Kidney (tissue), 14 donors: ENCODE measurements around the gene KLK7. TPM values are rescaled to one million over a fixed set of nuclear protein-coding genes. Genes with fewer than 3 reads are reported as not detected.
A peak's percentile ranks its signal among the peaks of the same experiment; 100 is the strongest.

ENCODE experiments used
- DNase-seq, 5 donors: peaks; one replicate each; pipeline ENCODE4 v3.0.0-alpha.2; 2013 to 2020
- FAIRE-seq: peaks from 2 replicates; lab custom pipeline; 2012; peaks lifted over from hg19 to GRCh38; lab: Jason Lieb, UNC
- H3K27ac ChIP-seq, 2 donors: one replicate each; pipeline ENCODE4 v1.7.0; 2013; ENCODE audit warnings: low read depth in 2 of 2, low read length in 2 of 2, inconsistent platforms in 1 of 2
- H3K27me3 ChIP-seq: one replicate; pipeline ENCODE4 v1.7.1; 2013; ENCODE audit warnings: low read length, inconsistent platforms; ENCODE audit not compliant: control insufficient read depth, insufficient read depth
- H3K36me3 ChIP-seq, 3 donors: one replicate each; pipeline versions ENCODE4 v1.7.0 to v1.7.1; 2013; ENCODE audit warnings: low read length in 3 of 3, control low read depth in 1 of 3, inconsistent platforms in 1 of 3; ENCODE audit not compliant: insufficient read depth in 3 of 3, control insufficient read depth in 2 of 3
- H3K4me1 ChIP-seq, 3 donors: one replicate each; pipeline versions ENCODE4 v1.7.0 to v1.7.1; 2013; ENCODE audit warnings: low read length in 3 of 3, inconsistent platforms in 1 of 3, low read depth in 1 of 3; ENCODE audit not compliant: control insufficient read depth in 2 of 3, insufficient read depth in 2 of 3
- H3K4me3 ChIP-seq, 3 donors: one replicate each; pipeline versions ENCODE4 v1.7.0 to v1.8.1; 2013; ENCODE audit warnings: low read length in 3 of 3, control low read depth in 1 of 3, inconsistent platforms in 1 of 3
- H3K9ac ChIP-seq, 3 donors: one replicate each; pipeline versions ENCODE4 v1.7.0 to v1.7.1; 2013; ENCODE audit warnings: low read length in 3 of 3, control low read depth in 1 of 3, inconsistent platforms in 1 of 3
- H3K9me3 ChIP-seq, 3 donors: one replicate each; pipeline versions ENCODE4 v1.7.0 to v1.7.1; 2013; ENCODE audit warnings: low read length in 3 of 3, control low read depth in 1 of 3, inconsistent platforms in 1 of 3; ENCODE audit not compliant: control insufficient read depth in 2 of 3, insufficient read depth in 1 of 3
- intact Hi-C: fragments of 100-400 bp; cut with DNase I; formaldehyde crosslinking; loops from one replicate; pipeline ENCODE4 v1.11.1; 2022
- polyA plus RNA-seq: library from polyadenylated mRNA; stranded (reverse); fragments of 350-450 nt; fragmentation: Illumina TruSeq; extraction: RNeasy Lipid Tissue Mini Kit (QIAGEN cat#74804); gene quantifications from one replicate; pipeline ENCODE4 v1.2.3, GENCODE V29; 2014; ENCODE audit warnings: low read depth, low replicate concordance; ENCODE audit not compliant: insufficient read depth
- total RNA-seq: library from RNA; stranded (reverse); fragmentation: NEBNext Ultra II Directional; extraction: Animal tissue kit (Norgen Biotek cat#: 25700); gene quantifications from one replicate; pipeline ENCODE4 v1.2.1, GENCODE V29; 2021
- TF ChIP-seq, protein P1 (sequence below): IDR thresholded peaks from 3 replicates; pipeline ENCODE4 v1.5.1; 2012; ENCODE audit warnings: mild to moderate bottlenecking, moderate library complexity, borderline replicate concordance; ENCODE audit not compliant: insufficient read depth; ENCODE audit errors: extremely low read depth
- donor health status: control.
- donor health status: control.
- donor health status: control.
- donor health status: control.
- donor health status: control.
- donor health status: DM: yes; HTN: yes; CAD: no.
- donor health status: Normal renal cell carcinoma (clear cell type).

KLK7 gene
- total and polyA plus RNA-seq, 2 donors from 2014 or later: 1.0 to 22.5 TPM

DNA sequence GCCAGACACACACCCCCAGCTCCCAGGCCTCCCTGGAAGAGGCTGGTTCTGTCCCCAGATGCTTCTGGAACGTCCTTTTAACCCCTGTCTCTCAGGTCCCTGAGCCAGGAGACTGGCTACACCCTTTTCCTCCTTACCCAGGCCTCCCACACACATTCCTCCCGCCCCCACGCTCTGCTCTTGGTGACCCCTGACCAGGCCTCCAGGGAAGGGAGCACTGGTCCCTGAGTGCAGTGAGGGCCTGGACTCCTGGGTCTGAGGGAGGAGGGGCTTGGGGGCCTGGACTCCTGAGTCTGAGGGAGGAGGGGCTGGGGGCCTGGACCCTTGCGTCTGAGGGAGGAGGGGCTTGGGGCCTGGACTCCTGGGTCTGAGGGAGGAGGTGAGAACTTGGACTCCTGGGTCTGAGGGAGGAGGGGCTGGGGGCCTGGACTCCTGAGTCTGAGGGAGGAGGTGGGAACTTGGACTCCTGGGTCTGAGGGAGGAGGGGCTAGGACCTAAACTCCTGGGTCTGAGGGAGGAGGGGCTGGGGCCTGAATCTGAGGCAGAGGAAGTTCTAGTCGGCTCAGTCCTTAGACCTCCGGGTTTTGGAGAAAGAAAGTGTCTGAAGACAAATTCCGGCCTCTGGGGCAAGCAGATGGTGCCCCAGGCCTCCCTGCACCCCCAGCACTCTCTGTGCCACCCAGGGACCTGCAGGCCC is 14.9 kb downstream of the KLK7 start:
- FAIRE-seq: no peak
- TF ChIP-seq, protein P1, sequence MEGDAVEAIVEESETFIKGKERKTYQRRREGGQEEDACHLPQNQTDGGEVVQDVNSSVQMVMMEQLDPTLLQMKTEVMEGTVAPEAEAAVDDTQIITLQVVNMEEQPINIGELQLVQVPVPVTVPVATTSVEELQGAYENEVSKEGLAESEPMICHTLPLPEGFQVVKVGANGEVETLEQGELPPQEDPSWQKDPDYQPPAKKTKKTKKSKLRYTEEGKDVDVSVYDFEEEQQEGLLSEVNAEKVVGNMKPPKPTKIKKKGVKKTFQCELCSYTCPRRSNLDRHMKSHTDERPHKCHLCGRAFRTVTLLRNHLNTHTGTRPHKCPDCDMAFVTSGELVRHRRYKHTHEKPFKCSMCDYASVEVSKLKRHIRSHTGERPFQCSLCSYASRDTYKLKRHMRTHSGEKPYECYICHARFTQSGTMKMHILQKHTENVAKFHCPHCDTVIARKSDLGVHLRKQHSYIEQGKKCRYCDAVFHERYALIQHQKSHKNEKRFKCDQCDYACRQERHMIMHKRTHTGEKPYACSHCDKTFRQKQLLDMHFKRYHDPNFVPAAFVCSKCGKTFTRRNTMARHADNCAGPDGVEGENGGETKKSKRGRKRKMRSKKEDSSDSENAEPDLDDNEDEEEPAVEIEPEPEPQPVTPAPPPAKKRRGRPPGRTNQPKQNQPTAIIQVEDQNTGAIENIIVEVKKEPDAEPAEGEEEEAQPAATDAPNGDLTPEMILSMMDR: no peak
- H3K9me3 ChIP-seq: no peaks in the 10 kb centered on the region
- intact Hi-C loops: no loop called here
- no peak overlapping the region for H3K4me3 ChIP-seq
- peak in 4 of 5 donors; percentile 81 to 91 (median 88) for DNase-seq
- no peaks in the 10 kb centered on the region for H3K4me1 ChIP-seq
- no peaks in the 10 kb centered on the region for H3K27me3 ChIP-seq
- H3K36me3 ChIP-seq: no peaks in the 10 kb centered on the region
- no peak overlapping the region for H3K9ac ChIP-seq
- no peak overlapping the region for H3K27ac ChIP-seq

DNA sequence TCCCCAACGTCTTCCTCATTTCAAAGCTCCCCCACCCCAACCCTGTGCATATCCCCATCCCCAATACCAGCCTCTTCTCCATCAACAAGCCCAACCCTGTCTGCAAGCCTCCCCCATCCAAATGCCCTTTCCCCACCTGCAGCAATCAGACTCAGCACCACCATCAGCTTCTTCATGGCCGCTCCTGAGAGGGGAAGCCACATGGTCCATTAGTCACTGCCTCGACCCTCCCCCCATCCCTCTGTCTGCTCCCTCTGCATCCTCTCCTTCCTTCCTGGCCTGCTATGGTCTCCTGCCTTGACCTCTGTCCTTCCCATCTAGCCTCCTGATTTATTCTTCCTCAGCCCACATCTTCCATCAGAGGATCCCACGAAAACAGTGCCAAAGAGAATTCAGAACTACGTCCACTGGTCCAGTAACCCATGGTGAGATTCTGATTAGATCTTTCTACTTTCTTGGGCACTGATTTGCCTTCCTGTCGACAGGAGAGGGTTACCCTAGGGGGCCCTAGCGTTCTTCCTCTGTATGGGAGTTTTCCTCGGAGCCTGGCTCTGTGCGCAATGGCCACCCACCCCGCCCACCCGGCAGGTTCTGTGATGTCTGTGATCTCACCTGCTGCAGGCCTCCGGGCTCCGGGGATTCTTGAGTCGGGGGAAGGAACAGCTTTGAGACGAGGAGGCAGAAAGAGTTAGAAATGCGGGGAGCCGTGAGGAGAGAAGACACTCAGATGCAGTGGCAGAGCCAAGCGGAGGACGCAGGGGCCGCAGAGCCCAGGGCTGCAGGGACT is 15.6 kb downstream of the KLK7 start:
- no peak overlapping the region for H3K27ac ChIP-seq
- DNase-seq (peak in 4 of 5 donors; percentile 53 to 80 (median 67)), FAIRE-seq (no peak)
- no peaks in the 10 kb centered on the region for H3K36me3 ChIP-seq
- TF ChIP-seq, protein P1: no peak
- no peaks in the 10 kb centered on the region for H3K27me3 ChIP-seq
- H3K4me1 ChIP-seq: no peaks in the 10 kb centered on the region
- H3K9ac ChIP-seq: no peak overlapping the region
- H3K4me3 ChIP-seq: peak overlapping the region in 1 of 3 donors; percentile 16
- intact Hi-C loops: no loop called here
- H3K9me3 ChIP-seq: no peaks in the 10 kb centered on the region

DNA sequence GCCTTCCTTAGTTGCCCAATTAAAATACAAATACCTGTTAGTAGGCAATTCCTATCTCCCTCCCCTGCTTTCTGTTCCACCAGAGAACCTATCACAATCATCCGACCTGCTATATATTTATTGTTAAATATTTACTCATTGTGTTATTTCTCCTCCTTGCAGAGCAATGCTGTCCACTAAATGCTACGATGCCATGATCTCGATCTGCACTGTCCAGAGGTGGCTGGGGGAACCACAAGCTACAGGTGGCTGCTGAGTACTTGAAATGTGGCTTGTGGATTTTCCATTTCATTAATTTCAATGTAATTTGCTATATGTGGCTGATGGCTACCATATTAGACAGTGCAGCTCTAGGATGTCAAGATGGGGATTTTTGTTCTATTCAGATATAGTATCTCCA is 19.5 kb downstream of the KLK7 start:
- H3K4me1 ChIP-seq: no peaks in the 10 kb centered on the region
- TF ChIP-seq, protein P1: no peak
- FAIRE-seq: no peak
- no peaks in the 10 kb centered on the region for H3K36me3 ChIP-seq
- H3K27me3 ChIP-seq: no peaks in the 10 kb centered on the region
- H3K4me3 ChIP-seq: no peak overlapping the region
- DNase-seq: no peak
- no peak overlapping the region for H3K9ac ChIP-seq
- no peaks in the 10 kb centered on the region for H3K9me3 ChIP-seq
- H3K27ac ChIP-seq: no peak overlapping the region
- intact Hi-C loops: no loop called here
